Activated CD4-positive, alpha-beta memory T cell treated with anti-CD3 and anti-CD28 coated beads, Interleukin-2, amount 10 ng/mL, durations not matched to agents 7 days and 5 days (primary cell): ENCODE data around the gene CADPS. TPM values are rescaled to one million over a fixed set of nuclear protein-coding genes. Genes with fewer than 3 reads are reported as not detected.

Source experiments
- CTCF ChIA-PET: fragments of 350-600 bp; sonication (Branson Sonifier 250); formaldehyde crosslinking; loops from one replicate; lab custom pipeline; 2021; ENCODE audit warnings: antibody characterized with exemption, inconsistent platforms; lab: Charles Lee
- POLR2A ChIA-PET: fragments of 350-600 bp; sonication (Branson Sonifier 250); formaldehyde crosslinking; loops from one replicate; lab custom pipeline; 2021; ENCODE audit warnings: antibody characterized with exemption; lab: Charles Lee
- DNase-seq: peaks from one replicate; pipeline ENCODE4 v3.0.0-alpha.2; 2020
- H3K27ac Mint-ChIP-seq: one replicate; pipeline ENCODE4 v1.8.0; 2021; ENCODE audit warnings: mild to moderate bottlenecking, mixed read lengths
- H3K27me3 Mint-ChIP-seq: one replicate; pipeline ENCODE4 v1.8.0; 2021; ENCODE audit warnings: mixed read lengths
- H3K36me3 Mint-ChIP-seq: one replicate; pipeline ENCODE4 v1.8.0; 2021; ENCODE audit warnings: low read depth, mixed read lengths
- H3K4me1 Mint-ChIP-seq: one replicate; pipeline ENCODE4 v1.8.0; 2021; ENCODE audit warnings: mixed read lengths
- H3K4me3 Mint-ChIP-seq: one replicate; pipeline ENCODE4 v1.8.0; 2021; ENCODE audit warnings: mild to moderate bottlenecking, mixed read lengths
- H3K9me3 Mint-ChIP-seq: one replicate; pipeline ENCODE4 v1.8.0; 2021; ENCODE audit warnings: mixed read lengths
- total RNA-seq, 2 experiments: library from RNA; stranded (reverse); gene quantifications; one replicate each; pipeline ENCODE4 v1.2.3, GENCODE V29; 2021

Gene CADPS
- total RNA-seq, 2 experiments from 2014 or later, result not detected

GRCh38 chr3:62636235-62636826 is 238.9 kb downstream of the CADPS start:
- no peaks in the 10 kb centered on the region for H3K27me3 Mint-ChIP-seq
- DNase-seq, result no peak
- H3K27ac Mint-ChIP-seq, result no peak overlapping the region
- no peak overlapping the region for H3K4me3 Mint-ChIP-seq
- no peaks in the 10 kb centered on the region for H3K9me3 Mint-ChIP-seq
- no peaks in the 10 kb centered on the region for H3K4me1 Mint-ChIP-seq
- ChIA-PET CTCF (no interaction called here), POLR2A (no interaction called here)
- H3K36me3 Mint-ChIP-seq, result no peaks in the 10 kb centered on the region

DNA sequence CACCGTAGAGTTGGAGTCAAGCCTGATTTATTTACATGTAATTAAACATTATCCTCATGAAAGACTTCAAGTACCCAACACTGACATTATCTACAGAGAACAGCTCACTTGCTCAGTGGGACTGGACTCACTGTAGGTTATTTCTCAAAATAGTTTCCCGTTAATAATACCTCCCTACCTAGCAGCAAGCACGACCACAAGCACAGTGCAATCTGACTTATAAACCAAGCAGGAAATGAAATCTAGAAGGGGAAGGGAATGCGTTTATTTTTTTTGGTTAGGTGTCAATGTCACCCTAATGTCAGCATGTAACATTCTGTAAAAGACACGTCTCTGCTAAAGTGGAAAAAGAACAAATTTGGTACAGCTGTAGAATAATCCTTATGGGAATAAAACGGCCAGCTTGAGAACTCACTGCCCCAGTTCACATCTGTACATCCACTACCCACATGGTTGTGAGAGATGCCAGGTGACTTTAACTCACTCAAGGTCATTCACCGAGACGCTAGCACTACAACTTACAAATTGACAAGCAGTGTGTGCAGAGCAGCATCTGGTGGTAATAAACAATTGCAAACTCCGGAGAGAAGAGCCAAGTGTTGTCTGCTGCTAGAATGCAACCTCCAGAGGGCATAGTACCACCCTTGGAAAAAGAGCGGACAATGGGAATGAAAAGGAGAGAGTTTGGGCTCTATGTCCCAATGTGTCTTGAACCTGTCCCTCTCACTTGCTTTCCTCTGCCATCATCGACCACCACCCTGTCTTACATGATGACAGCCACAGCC is 242.5 kb downstream of the CADPS start:
- Mint-ChIP-seq H3K4me1 (no peaks in the 10 kb centered on the region), H3K27me3 (no peaks in the 10 kb centered on the region), H3K36me3 (no peaks in the 10 kb centered on the region), H3K27ac (no peak overlapping the region), H3K4me3 (no peak overlapping the region), H3K9me3 (no peaks in the 10 kb centered on the region)
- POLR2A ChIA-PET, result no interaction called here
- DNase-seq, result no peak
- CTCF ChIA-PET, result no interaction called here

- DNase-seq, result no peak
- H3K27ac Mint-ChIP-seq, result no peak overlapping the region
- no peak overlapping the region for H3K4me3 Mint-ChIP-seq
- CTCF ChIA-PET, result no interaction called here
- no peaks in the 10 kb centered on the region for H3K36me3 Mint-ChIP-seq
- no peaks in the 10 kb centered on the region for H3K27me3 Mint-ChIP-seq
- H3K9me3 Mint-ChIP-seq, result no peaks in the 10 kb centered on the region
- no peaks in the 10 kb centered on the region for H3K4me1 Mint-ChIP-seq
- POLR2A ChIA-PET, result no interaction called here
These were observed 243.7 kb downstream of the CADPS start for GRCh38 chr3:62631488-62631887.

- Mint-ChIP-seq H3K27me3 (no peaks in the 10 kb centered on the region), H3K27ac (no peak overlapping the region), H3K4me1 (no peaks in the 10 kb centered on the region), H3K36me3 (no peaks in the 10 kb centered on the region), H3K9me3 (no peaks in the 10 kb centered on the region), H3K4me3 (no peak overlapping the region)
- CTCF ChIA-PET, result no interaction called here
- DNase-seq, result no peak
- POLR2A ChIA-PET, result no interaction called here
These were observed 244.6 kb downstream of the CADPS start for GRCh38 chr3:62630664-62631063.

GRCh38 chr3:62625268-62625667 is 249.9 kb downstream of the CADPS start:
- Mint-ChIP-seq H3K9me3 (no peaks in the 10 kb centered on the region), H3K27me3 (no peaks in the 10 kb centered on the region), H3K27ac (no peak overlapping the region), H3K4me3 (no peak overlapping the region), H3K36me3 (no peaks in the 10 kb centered on the region), H3K4me1 (no peaks in the 10 kb centered on the region)
- CTCF ChIA-PET, result interaction anchor here (0.6 to 1.8 kb wide), 2 partner anchors 10 to 15 kb away, joined by 3 to 5 read pairs; no protein-coding TSS in a partner anchor
- POLR2A ChIA-PET, result no interaction called here
- DNase-seq, result no peak

DNA sequence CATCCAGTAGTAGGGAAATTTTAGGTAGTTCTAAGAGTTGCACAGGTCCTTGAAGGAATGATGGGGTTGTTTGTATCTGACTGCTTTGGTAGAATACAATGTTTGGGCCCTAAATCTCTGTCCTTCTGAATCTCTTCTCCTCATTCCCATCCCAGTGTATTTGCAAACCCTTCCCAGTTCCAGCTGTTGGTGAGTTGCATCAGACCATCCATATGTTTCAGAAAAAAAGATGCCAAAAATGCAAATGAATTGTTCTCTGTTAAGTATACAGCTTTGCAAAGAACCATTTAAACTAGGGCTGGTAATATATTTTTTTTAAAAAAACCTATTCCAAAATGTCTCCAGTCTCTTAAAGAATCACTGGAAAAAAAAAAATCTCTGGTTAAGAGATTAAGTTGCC is 251.0 kb downstream of the CADPS start:
- no peaks in the 10 kb centered on the region for H3K27me3 Mint-ChIP-seq
- POLR2A ChIA-PET, result no interaction called here
- DNase-seq, result no peak
- no peak overlapping the region for H3K4me3 Mint-ChIP-seq
- CTCF ChIA-PET, result interaction anchor here (1.8 kb wide), 1 partner anchor 9 kb away, joined by 5 read pairs; no protein-coding TSS in a partner anchor
- no peaks in the 10 kb centered on the region for H3K9me3 Mint-ChIP-seq
- H3K4me1 Mint-ChIP-seq, result no peaks in the 10 kb centered on the region
- no peaks in the 10 kb centered on the region for H3K36me3 Mint-ChIP-seq
- no peak overlapping the region for H3K27ac Mint-ChIP-seq

DNA sequence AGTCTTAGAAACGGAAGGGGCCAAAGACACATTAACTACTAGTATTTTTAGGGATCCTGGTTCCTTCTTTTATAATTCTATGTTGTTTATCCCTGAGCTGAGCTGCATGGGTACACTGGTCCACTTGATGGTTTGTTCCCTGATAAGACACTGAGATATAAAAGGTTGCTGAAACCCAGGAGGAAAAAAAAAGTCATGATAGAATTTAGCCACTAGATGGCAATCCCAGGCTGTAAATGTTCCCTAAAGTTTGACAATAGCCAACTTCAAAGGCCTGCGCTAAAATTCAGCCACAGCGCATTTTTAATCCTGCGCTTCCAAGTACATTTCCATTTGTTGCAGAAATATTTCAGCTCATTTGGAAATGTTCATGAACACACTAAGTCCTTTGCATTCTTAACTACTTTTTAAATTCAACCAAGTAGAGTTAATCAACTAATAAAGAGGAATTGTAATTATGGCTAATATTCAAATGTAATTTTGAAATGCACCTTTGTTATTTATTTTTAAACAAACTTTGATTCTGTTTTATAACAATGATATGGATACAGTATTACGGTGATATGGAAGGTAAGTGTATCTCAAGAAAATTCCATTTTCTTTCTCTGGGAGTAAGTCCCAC is 252.6 kb downstream of the CADPS start:
- DNase-seq, result no peak
- H3K27me3 Mint-ChIP-seq, result no peaks in the 10 kb centered on the region
- H3K4me1 Mint-ChIP-seq, result no peaks in the 10 kb centered on the region
- POLR2A ChIA-PET, result no interaction called here
- CTCF ChIA-PET, result interaction anchor here (1.0 to 1.5 kb wide), 2 partner anchors 605 to 727 kb away, joined by 3 to 4 read pairs; no protein-coding TSS in a partner anchor
- H3K27ac Mint-ChIP-seq, result no peak overlapping the region
- H3K36me3 Mint-ChIP-seq, result no peaks in the 10 kb centered on the region
- no peaks in the 10 kb centered on the region for H3K9me3 Mint-ChIP-seq
- no peak overlapping the region for H3K4me3 Mint-ChIP-seq

DNA sequence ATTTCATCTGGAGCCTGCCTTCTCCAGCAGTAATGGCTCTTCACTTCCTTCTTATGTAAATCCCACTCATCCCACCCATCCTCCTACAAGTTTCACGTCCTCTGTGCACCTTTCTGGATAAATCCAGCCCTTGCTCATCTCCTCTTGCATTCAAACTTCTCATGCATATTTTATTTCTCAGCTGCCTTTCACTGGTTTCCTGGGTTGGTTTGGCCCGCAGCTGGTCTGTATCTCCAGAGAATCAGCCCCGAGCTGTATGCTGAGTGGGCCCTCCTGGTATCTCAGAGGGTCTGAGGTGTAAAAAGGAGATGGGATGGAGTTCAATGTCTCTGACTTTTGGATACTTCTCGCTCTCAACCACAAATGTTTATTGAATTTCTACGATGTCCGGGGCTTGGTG is 253.3 kb downstream of the CADPS start:
- H3K4me3 Mint-ChIP-seq, result no peak overlapping the region
- no peaks in the 10 kb centered on the region for H3K27me3 Mint-ChIP-seq
- no peaks in the 10 kb centered on the region for H3K36me3 Mint-ChIP-seq
- no peak for DNase-seq
- ChIA-PET CTCF (interaction anchor here (1.5 kb wide), 1 partner anchor 728 kb away, joined by 3 read pairs; no protein-coding TSS in a partner anchor), POLR2A (no interaction called here)
- H3K27ac Mint-ChIP-seq, result no peak overlapping the region
- H3K4me1 Mint-ChIP-seq, result no peaks in the 10 kb centered on the region
- H3K9me3 Mint-ChIP-seq, result no peaks in the 10 kb centered on the region

- no peak overlapping the region for H3K4me3 Mint-ChIP-seq
- H3K4me1 Mint-ChIP-seq, result no peaks in the 10 kb centered on the region
- H3K9me3 Mint-ChIP-seq, result no peaks in the 10 kb centered on the region
- H3K27me3 Mint-ChIP-seq, result no peaks in the 10 kb centered on the region
- H3K36me3 Mint-ChIP-seq, result no peaks in the 10 kb centered on the region
- CTCF ChIA-PET, result no interaction called here
- no peak for DNase-seq
- H3K27ac Mint-ChIP-seq, result no peak overlapping the region
- POLR2A ChIA-PET, result no interaction called here
These were observed 254.0 kb downstream of the CADPS start for GRCh38 chr3:62621176-62621575.

GRCh38 chr3:62615258-62615849 is 259.9 kb downstream of the CADPS start:
- no peak for DNase-seq
- CTCF ChIA-PET, result interaction anchor here (1.7 kb wide), 1 partner anchor 10 kb away, joined by 5 read pairs; no protein-coding TSS in a partner anchor
- Mint-ChIP-seq H3K4me1 (no peaks in the 10 kb centered on the region), H3K36me3 (no peaks in the 10 kb centered on the region), H3K27me3 (no peaks in the 10 kb centered on the region), H3K4me3 (no peak overlapping the region), H3K27ac (no peak overlapping the region), H3K9me3 (no peaks in the 10 kb centered on the region)
- POLR2A ChIA-PET, result no interaction called here

DNA sequence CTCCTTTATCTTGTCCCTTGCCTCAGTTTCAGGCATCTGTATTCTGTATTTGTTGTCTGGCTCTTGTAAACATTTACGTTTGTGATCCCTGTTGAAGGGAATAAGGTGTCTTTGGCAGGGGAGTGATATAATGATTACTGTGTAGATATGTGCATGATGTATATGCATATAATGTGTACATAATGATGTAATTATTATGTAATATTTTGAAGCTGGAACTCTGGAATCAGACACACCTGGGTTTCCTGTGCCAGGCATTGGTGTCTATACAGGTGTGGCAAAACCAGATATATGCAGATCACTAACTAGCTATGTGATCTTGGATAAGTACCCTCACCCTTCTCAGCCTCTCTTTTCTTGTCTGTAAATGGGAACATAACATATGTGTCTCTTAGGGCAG is 260.7 kb downstream of the CADPS start:
- CTCF ChIA-PET, result interaction anchor here (1.7 kb wide), 1 partner anchor 10 kb away, joined by 5 read pairs; no protein-coding TSS in a partner anchor
- POLR2A ChIA-PET, result no interaction called here
- no peaks in the 10 kb centered on the region for H3K27me3 Mint-ChIP-seq
- no peaks in the 10 kb centered on the region for H3K36me3 Mint-ChIP-seq
- no peak for DNase-seq
- H3K9me3 Mint-ChIP-seq, result no peaks in the 10 kb centered on the region
- no peak overlapping the region for H3K4me3 Mint-ChIP-seq
- no peak overlapping the region for H3K27ac Mint-ChIP-seq
- no peaks in the 10 kb centered on the region for H3K4me1 Mint-ChIP-seq

GRCh38 chr3:62611541-62612240 is 263.5 kb downstream of the CADPS start:
- Mint-ChIP-seq H3K27me3 (no peaks in the 10 kb centered on the region), H3K4me3 (no peak overlapping the region), H3K36me3 (no peaks in the 10 kb centered on the region), H3K4me1 (no peaks in the 10 kb centered on the region), H3K9me3 (no peaks in the 10 kb centered on the region), H3K27ac (no peak overlapping the region)
- ChIA-PET POLR2A (no interaction called here), CTCF (no interaction called here)
- no peak for DNase-seq
